ENCODE results near the gene FRAS1. TPM values are rescaled to one million over a fixed set of nuclear protein-coding genes. Genes with fewer than 3 reads are reported as not detected.

FRAS1 gene
- total RNA-seq, 4 donors from 2014 or later, result 3.2 to 4.1 (median 3.4) TPM

DNA sequence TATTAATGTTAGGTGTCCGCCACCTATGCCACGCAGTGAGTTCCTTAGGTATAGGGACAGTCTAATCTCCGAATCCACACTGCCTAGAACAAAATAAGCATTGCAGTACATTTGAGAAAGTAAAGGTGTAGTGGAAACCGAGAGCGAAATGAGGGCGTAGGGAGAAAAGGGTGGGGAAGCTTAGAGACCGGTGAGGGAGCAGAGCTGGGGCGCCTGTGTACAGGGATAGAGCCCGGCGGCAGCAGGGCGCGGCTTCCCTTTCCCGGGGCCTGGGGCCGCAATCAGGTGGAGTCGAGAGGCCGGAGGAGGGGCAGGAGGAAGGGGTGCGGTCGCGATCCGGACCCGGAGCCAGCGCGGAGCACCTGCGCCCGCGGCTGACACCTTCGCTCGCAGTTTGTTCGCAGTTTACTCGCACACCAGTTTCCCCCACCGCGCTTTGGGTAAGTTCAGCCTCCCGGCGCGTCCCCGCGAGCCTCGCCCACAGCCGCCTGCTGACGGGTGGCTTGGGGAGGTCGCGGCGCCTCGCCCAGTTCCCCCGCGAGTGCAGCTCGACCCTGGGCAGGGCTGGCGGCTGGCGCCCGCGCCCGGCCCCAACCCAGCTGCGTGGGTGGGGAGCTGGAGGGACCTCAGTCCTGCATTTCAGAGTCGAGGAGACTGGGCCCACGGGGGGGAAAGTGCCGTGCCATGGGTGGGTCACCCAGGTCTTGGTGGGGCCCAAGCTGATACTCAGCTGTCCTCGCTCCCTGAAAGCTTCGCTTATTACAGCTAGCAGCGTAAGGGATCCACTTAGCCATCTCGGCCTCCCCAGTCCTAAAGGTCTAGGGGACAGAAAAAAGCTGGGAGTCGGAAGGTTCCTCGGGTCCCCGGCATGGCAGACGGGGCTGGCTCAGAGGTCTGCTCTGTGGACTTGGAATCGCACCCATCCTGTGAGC lies 494.6 kb downstream of the FRAS1 start, which contains the start of gene ANXA3:
ANXA3 (plus strand) TSS at position 351 of the 932 bp plus-strand sequence. CDS start 2,704 bp downstream, outside the sequence.
- peak within 1 kb of the TSS; percentile 35 to 79 (median 55) for H3K4me3 ChIP-seq
- TF ChIP-seq, protein P1, sequence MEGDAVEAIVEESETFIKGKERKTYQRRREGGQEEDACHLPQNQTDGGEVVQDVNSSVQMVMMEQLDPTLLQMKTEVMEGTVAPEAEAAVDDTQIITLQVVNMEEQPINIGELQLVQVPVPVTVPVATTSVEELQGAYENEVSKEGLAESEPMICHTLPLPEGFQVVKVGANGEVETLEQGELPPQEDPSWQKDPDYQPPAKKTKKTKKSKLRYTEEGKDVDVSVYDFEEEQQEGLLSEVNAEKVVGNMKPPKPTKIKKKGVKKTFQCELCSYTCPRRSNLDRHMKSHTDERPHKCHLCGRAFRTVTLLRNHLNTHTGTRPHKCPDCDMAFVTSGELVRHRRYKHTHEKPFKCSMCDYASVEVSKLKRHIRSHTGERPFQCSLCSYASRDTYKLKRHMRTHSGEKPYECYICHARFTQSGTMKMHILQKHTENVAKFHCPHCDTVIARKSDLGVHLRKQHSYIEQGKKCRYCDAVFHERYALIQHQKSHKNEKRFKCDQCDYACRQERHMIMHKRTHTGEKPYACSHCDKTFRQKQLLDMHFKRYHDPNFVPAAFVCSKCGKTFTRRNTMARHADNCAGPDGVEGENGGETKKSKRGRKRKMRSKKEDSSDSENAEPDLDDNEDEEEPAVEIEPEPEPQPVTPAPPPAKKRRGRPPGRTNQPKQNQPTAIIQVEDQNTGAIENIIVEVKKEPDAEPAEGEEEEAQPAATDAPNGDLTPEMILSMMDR (IDR thresholded peaks at IDR 0.05), result no peak
- peak; percentile 30 to 45 for TF ChIP-seq POLR2A (IDR thresholded peaks at IDR 0.05)

DNA sequence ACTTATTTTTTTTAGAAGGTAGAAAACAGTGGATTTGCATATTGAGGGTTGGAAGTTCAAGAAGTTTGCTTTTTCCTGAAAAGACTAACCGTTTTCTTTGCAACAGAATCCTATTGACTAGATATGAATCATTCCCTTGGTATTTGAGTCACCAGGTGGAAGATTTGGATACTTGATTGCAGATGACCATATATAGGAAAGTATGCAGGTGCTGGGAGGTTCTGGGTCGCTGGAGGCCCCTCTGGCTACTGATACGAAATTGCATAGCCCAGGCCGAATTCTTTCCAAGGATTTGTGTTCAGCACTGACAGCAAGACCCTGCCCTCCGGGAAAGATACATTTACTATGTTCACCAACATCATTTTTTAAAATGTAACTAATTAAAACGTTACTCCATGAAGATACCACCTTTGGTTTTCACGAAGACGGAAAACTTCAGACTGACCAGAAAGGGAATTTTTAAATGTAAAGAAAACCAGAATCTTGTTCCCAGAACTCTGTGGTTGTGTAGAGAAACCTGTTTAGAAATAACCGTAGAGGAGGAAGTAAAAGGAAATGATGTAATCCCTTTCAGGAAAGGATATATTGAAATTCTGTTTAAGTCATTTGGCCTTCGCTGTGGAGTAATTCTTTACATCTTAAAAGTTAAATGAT lies 495.4 kb downstream of the FRAS1 start:
- Histone ChIP-seq H3K4me1 (no peaks in the 10 kb centered on the region), H3K36me3 (no peaks in the 10 kb centered on the region), H3K4me3 (peak overlapping the region in 3 of 4 donors; percentile 35 to 79 (median 71)), H3K27me3 (no peaks in the 10 kb centered on the region), H3K9me3 (no peaks in the 10 kb centered on the region), H3K27ac (peak overlapping the region in 2 of 4 donors; percentile 45 to 60)
- no peak for TF ChIP-seq POLR2A (IDR thresholded peaks at IDR 0.05)
- TF ChIP-seq, protein P1 (IDR thresholded peaks at IDR 0.05), result no peak
- no peak for DNase-seq

More for the DNA sequence above, 494.6 kb downstream of the FRAS1 start, which contains the start of gene ANXA3:
- Histone ChIP-seq H3K27ac (peak within 1 kb of the TSS in 3 of 4 donors; percentile 45 to 60 (median 56)), H3K27me3 (no peaks in the 10 kb centered on the region), H3K4me1 (no peaks in the 10 kb centered on the region), H3K36me3 (no peaks in the 10 kb centered on the region), H3K9me3 (no peaks in the 10 kb centered on the region)
- peak in 2 of 3 donors; percentile 69 to 80 for DNase-seq

DNA sequence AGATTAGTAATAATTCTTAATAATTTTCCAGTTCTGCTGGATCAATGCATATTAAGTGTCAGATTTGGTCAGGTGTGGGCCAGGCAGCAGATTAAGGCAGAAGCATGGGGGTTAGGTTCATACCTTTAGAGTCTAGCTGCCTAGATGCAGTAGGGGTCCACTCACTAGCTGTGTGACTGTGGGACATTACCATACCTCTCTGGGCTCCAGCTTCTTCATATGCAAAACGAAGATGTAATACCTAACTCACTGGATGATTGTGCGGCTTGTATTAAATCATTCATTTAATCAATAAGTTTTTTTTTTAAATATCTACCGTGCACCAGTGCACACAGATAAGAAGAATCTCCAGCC lies 495.9 kb downstream of the FRAS1 start:
- Histone ChIP-seq H3K36me3 (no peaks in the 10 kb centered on the region), H3K4me1 (no peaks in the 10 kb centered on the region), H3K4me3 (no peak overlapping the region), H3K27me3 (no peaks in the 10 kb centered on the region), H3K9me3 (no peaks in the 10 kb centered on the region), H3K27ac (no peak overlapping the region)
- no peak for TF ChIP-seq POLR2A (IDR thresholded peaks at IDR 0.05)
- no peak for DNase-seq

DNA sequence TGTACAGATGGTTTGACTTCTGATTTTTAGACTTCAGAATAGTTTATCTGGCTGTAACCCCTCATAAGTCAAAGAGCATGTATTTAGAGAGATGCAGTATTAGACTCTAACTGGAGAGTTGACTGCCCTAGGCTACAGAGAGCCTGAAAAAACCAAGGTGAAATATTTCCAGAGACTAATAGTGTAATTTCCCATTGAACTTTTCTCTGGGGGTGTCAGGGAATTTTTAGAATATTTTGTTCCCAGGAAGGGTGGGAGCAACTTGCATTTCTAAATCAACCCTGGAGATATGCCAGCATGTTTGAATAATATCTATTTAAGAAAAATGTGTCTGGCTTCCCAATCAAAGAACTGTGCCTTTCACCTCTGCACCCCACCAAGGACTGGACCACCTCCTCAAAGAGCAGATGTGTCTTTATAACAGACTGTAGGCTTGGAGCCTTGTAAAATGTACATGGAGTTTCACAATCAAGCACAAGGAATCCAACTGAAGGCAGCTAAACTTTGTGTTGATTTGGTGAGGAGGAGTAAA lies 496.5 kb downstream of the FRAS1 start:
- no peak for TF ChIP-seq POLR2A (IDR thresholded peaks at IDR 0.05)
- TF ChIP-seq, protein P1 (IDR thresholded peaks at IDR 0.05), result no peak
- no peaks in the 10 kb centered on the region for H3K9me3 ChIP-seq
- no peak overlapping the region for H3K4me3 ChIP-seq
- H3K4me1 ChIP-seq, result no peaks in the 10 kb centered on the region
- H3K36me3 ChIP-seq, result no peaks in the 10 kb centered on the region
- no peak for DNase-seq
- H3K27me3 ChIP-seq, result no peaks in the 10 kb centered on the region
- H3K27ac ChIP-seq, result no peak overlapping the region

DNA sequence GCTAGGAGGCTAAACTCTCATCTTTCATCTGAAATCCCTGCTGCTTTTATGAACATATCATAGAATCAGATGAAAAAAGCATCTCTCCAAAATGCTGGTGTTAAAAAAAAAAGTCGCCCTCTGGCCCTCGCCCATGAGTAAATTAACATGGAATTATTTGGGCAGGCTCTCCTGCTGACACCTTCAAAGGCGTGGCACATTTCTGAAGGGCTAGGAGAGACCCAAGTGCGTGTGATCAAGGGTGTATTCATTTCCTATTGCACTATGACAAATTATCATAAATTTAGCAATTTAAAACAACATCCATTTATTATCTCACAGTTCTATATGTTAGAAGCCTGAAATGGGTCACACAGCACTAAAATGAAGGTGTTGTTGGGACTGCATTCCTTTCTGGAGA lies 499.5 kb downstream of the FRAS1 start:
- Histone ChIP-seq H3K36me3 (no peaks in the 10 kb centered on the region), H3K27me3 (no peaks in the 10 kb centered on the region), H3K9me3 (no peaks in the 10 kb centered on the region), H3K4me3 (no peak overlapping the region), H3K4me1 (no peaks in the 10 kb centered on the region), H3K27ac (no peak overlapping the region)
- DNase-seq, result no peak
- TF ChIP-seq, protein P1 (IDR thresholded peaks at IDR 0.05), result no peak
- TF ChIP-seq POLR2A (IDR thresholded peaks at IDR 0.05), result no peak

Data from Peyer's patch (tissue), 4 donors.